Measurements from ENCODE around the gene ANKMY1. TPM values are rescaled to one million over a fixed set of nuclear protein-coding genes. Genes with fewer than 3 reads are reported as not detected.
A peak's percentile ranks its signal among the peaks of the same experiment; 100 is the strongest.

The ANKMY1 gene
- total and polyA plus RNA-seq, 5 donors from 2014 or later, result 3.8 to 37.2 (median 9.6) TPM

GRCh38 chr2:240507778-240508251, 50.0 kb downstream of the ANKMY1 start:
- H3K4me1 Mint-ChIP-seq, result no peaks in the 10 kb centered on the region
- no peak overlapping the region for H3K4me3 Mint-ChIP-seq
- Histone ChIP-seq H3K9me3 (ENCODE audit: control insufficient read depth in 2 of 2, low read length in 2 of 2) (no peaks in the 10 kb centered on the region), H3K4me1 (ENCODE audit: control insufficient read depth, insufficient read depth, low read length, poor library complexity, severe bottlenecking) (no peaks in the 10 kb centered on the region), H3K36me3 (ENCODE audit: control insufficient read depth, insufficient read depth, low read length) (no peaks in the 10 kb centered on the region), H3K4me3 (ENCODE audit: low read depth, low read length) (no peak overlapping the region), H3K27ac (ENCODE audit: insufficient read depth, low read length, poor library complexity, severe bottlenecking) (no peak overlapping the region), H3K27me3 (ENCODE audit: control insufficient read depth, insufficient read depth, low read length) (no peaks in the 10 kb centered on the region)
- no peak for ATAC-seq (ENCODE audit: low read depth in 2 of 2)
- H3K27ac Mint-ChIP-seq, result no peak overlapping the region
- H3K27me3 Mint-ChIP-seq, result no peaks in the 10 kb centered on the region
- H3K9me3 Mint-ChIP-seq, result no peaks in the 10 kb centered on the region
- no peak for DNase-seq
- peaks cover 17% of the 10 kb centered on the region for H3K36me3 Mint-ChIP-seq

DNA sequence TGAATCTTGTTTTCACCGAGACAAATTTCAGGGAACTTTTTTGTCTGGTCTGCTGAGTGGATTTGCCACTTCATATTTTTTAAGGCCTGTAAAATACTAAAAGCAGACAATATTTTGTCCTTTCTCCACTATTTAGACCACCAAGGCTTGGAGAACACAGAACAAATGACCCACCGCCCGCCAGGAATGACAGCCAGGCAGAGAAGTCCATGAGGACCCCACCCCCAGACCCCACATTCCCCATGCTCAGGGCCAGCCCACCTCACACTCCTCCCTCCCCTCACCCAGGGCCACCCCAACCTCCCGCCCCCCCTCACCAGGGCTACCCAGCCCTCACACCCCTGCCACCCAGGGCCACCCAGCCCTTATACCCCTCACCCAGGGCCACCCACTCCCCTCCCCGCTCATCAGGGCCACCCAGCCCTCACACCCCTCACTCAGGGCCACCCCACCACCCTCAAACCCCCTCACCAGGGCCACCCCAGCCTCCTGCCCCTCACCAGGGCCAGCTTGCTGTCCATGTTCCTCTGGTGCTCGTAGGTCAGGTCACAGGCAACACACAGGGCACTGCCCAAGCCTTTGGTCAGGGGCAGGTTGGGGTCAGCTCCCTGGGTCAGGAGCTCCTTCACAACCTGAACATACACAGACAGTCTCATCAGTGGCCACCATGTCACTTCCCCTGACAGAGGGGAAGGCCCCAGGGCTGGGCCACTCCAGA, 50.6 kb downstream of the ANKMY1 start:
- H3K27me3 Mint-ChIP-seq, result no peaks in the 10 kb centered on the region
- no peak for ATAC-seq (ENCODE audit: low read depth in 2 of 2)
- H3K36me3 ChIP-seq (ENCODE audit: control insufficient read depth, insufficient read depth, low read length), result no peaks in the 10 kb centered on the region
- no peak overlapping the region for H3K27ac ChIP-seq (ENCODE audit: insufficient read depth, low read length, poor library complexity, severe bottlenecking)
- H3K4me3 ChIP-seq (ENCODE audit: low read depth, low read length), result no peak overlapping the region
- DNase-seq, result no peak
- no peaks in the 10 kb centered on the region for H3K4me1 Mint-ChIP-seq
- no peaks in the 10 kb centered on the region for H3K9me3 ChIP-seq (ENCODE audit: control insufficient read depth in 2 of 2, low read length in 2 of 2)
- H3K4me1 ChIP-seq (ENCODE audit: control insufficient read depth, insufficient read depth, low read length, poor library complexity, severe bottlenecking), result no peaks in the 10 kb centered on the region
- H3K9me3 Mint-ChIP-seq, result no peaks in the 10 kb centered on the region
- no peak overlapping the region for H3K27ac Mint-ChIP-seq
- no peak overlapping the region for H3K4me3 Mint-ChIP-seq
- no peaks in the 10 kb centered on the region for H3K27me3 ChIP-seq (ENCODE audit: control insufficient read depth, insufficient read depth, low read length)
- peaks cover 17% of the 10 kb centered on the region for H3K36me3 Mint-ChIP-seq

- no peaks in the 10 kb centered on the region for H3K4me1 ChIP-seq (ENCODE audit: control insufficient read depth, insufficient read depth, low read length, poor library complexity, severe bottlenecking)
- H3K27ac ChIP-seq (ENCODE audit: insufficient read depth, low read length, poor library complexity, severe bottlenecking), result no peak overlapping the region
- no peaks in the 10 kb centered on the region for H3K36me3 ChIP-seq (ENCODE audit: control insufficient read depth, insufficient read depth, low read length)
- H3K9me3 ChIP-seq (ENCODE audit: control insufficient read depth in 2 of 2, low read length in 2 of 2), result no peaks in the 10 kb centered on the region
- H3K27me3 ChIP-seq (ENCODE audit: control insufficient read depth, insufficient read depth, low read length), result no peaks in the 10 kb centered on the region
- H3K27ac Mint-ChIP-seq, result peak overlapping the region in 2 of 3 donors; percentile 20 to 41
- H3K36me3 Mint-ChIP-seq, result peaks cover 17% of the 10 kb centered on the region
- DNase-seq (no peak), ATAC-seq (ENCODE audit: low read depth in 2 of 2) (no peak)
- no peaks in the 10 kb centered on the region for H3K9me3 Mint-ChIP-seq
- no peak overlapping the region for H3K4me3 Mint-ChIP-seq
- no peaks in the 10 kb centered on the region for H3K4me1 Mint-ChIP-seq
- H3K4me3 ChIP-seq (ENCODE audit: low read depth, low read length), result no peak overlapping the region
- H3K27me3 Mint-ChIP-seq, result no peaks in the 10 kb centered on the region
These were observed 51.3 kb downstream of the ANKMY1 start for GRCh38 chr2:240506406-240507059.

DNA sequence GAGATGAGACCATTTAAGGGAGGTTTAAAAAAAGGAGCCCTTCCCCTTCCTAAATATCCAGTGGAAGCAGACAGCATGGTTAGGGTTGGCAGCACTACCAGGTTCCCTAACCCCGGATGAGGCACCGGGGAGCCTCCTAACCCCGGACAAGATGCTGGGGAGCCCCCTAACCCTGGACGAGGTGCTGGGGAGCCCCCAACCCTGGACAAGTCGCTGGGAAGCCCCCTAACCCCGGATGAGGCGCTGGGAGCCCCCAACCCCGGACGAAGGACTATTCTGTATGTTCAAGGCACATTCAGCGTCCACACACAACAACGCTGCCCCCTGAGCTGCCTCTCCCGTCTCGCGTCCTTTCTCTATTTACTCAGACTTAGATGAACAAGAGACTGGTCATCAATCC, 51.9 kb downstream of the ANKMY1 start:
- Mint-ChIP-seq H3K36me3 (peaks cover 22% of the 10 kb centered on the region), H3K9me3 (no peaks in the 10 kb centered on the region)
- DNase-seq, result no peak

DNA sequence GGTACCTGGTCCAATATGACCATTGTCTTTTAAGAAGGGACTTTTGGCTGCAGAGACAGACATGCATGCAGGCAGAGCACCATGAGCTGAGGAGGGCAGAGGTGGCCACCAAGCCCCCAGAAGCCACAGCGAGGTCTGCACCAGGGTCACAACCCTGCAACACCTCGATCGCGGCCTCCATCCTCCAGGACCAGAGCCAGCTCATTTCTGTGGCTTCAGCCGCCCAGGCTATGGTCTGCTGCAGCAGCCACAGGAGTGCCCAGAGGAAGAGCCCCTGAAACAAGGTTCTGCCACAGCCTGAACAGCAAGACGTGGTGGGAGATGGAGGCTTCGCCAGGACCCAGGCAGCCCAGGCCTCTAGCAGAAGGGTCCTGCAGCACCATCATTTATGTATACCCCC, 53.9 kb downstream of the ANKMY1 start:
- Histone ChIP-seq H3K4me3 (ENCODE audit: low read depth, low read length) (no peak overlapping the region), H3K4me1 (ENCODE audit: control insufficient read depth, insufficient read depth, low read length, poor library complexity, severe bottlenecking) (no peaks in the 10 kb centered on the region), H3K27ac (ENCODE audit: insufficient read depth, low read length, poor library complexity, severe bottlenecking) (no peak overlapping the region), H3K9me3 (ENCODE audit: control insufficient read depth in 2 of 2, low read length in 2 of 2) (no peaks in the 10 kb centered on the region), H3K36me3 (ENCODE audit: control insufficient read depth, insufficient read depth, low read length) (peaks cover 9% of the 10 kb centered on the region), H3K27me3 (ENCODE audit: control insufficient read depth, insufficient read depth, low read length) (no peaks in the 10 kb centered on the region)
- H3K36me3 Mint-ChIP-seq, result peaks cover 16% of the 10 kb centered on the region
- DNase-seq (no peak), ATAC-seq (ENCODE audit: low read depth in 2 of 2) (no peak)
- H3K9me3 Mint-ChIP-seq, result peaks cover 0 to 2% (median 0%) of the 10 kb centered on the region in 7 donors
- no peak overlapping the region for H3K27ac Mint-ChIP-seq
- H3K4me3 Mint-ChIP-seq, result no peak overlapping the region
- H3K4me1 Mint-ChIP-seq, result no peaks in the 10 kb centered on the region
- H3K27me3 Mint-ChIP-seq, result no peaks in the 10 kb centered on the region

More for the DNA sequence above, 51.9 kb downstream of the ANKMY1 start:
- Mint-ChIP-seq H3K4me1 (no peaks in the 10 kb centered on the region), H3K27ac (peak overlapping the region in 2 of 3 donors; percentile 20 to 41), H3K4me3 (no peak overlapping the region), H3K27me3 (no peaks in the 10 kb centered on the region)
- Histone ChIP-seq H3K9me3 (ENCODE audit: control insufficient read depth in 2 of 2, low read length in 2 of 2) (no peaks in the 10 kb centered on the region), H3K4me1 (ENCODE audit: control insufficient read depth, insufficient read depth, low read length, poor library complexity, severe bottlenecking) (no peaks in the 10 kb centered on the region), H3K36me3 (ENCODE audit: control insufficient read depth, insufficient read depth, low read length) (no peaks in the 10 kb centered on the region), H3K27me3 (ENCODE audit: control insufficient read depth, insufficient read depth, low read length) (no peaks in the 10 kb centered on the region), H3K27ac (ENCODE audit: insufficient read depth, low read length, poor library complexity, severe bottlenecking) (no peak overlapping the region), H3K4me3 (ENCODE audit: low read depth, low read length) (no peak overlapping the region)
- no peak for ATAC-seq (ENCODE audit: low read depth in 2 of 2)

DNA sequence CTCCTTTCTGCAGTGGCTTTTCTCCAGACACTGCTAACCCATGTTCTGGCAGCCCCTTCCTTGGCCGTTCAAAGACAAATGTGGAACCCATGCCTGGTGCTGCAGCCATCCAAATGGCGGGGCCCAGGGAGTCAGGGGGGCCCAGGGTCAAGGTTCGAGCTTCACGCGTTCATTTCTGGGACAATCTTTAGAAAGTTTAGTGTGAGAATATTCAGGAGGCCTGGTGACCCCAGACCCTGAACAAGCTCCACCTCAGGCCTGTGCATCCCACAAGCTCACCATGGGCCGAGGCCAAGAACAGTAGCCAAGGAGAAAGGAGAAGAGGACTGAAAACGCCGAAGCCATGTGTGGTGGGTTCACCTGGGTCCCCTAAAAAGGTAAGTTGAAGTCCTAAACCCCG, 54.4 kb downstream of the ANKMY1 start:
- no peak overlapping the region for H3K4me3 ChIP-seq (ENCODE audit: low read depth, low read length)
- DNase-seq, result no peak
- Mint-ChIP-seq H3K36me3 (peaks cover 12% of the 10 kb centered on the region), H3K27ac (no peak overlapping the region), H3K9me3 (peaks cover 0 to 2% (median 0%) of the 10 kb centered on the region in 7 donors), H3K4me3 (no peak overlapping the region), H3K27me3 (no peaks in the 10 kb centered on the region), H3K4me1 (no peaks in the 10 kb centered on the region)
- H3K27me3 ChIP-seq (ENCODE audit: control insufficient read depth, insufficient read depth, low read length), result no peaks in the 10 kb centered on the region
- no peak for ATAC-seq (ENCODE audit: low read depth in 2 of 2)
- no peaks in the 10 kb centered on the region for H3K9me3 ChIP-seq (ENCODE audit: control insufficient read depth in 2 of 2, low read length in 2 of 2)
- H3K27ac ChIP-seq (ENCODE audit: insufficient read depth, low read length, poor library complexity, severe bottlenecking), result no peak overlapping the region
- H3K4me1 ChIP-seq (ENCODE audit: control insufficient read depth, insufficient read depth, low read length, poor library complexity, severe bottlenecking), result no peaks in the 10 kb centered on the region
- H3K36me3 ChIP-seq (ENCODE audit: control insufficient read depth, insufficient read depth, low read length), result peaks cover 12% of the 10 kb centered on the region

- Mint-ChIP-seq H3K27ac (no peak overlapping the region), H3K4me1 (no peaks in the 10 kb centered on the region), H3K9me3 (peaks cover 0 to 2% (median 0%) of the 10 kb centered on the region in 7 donors), H3K36me3 (peaks cover 16% of the 10 kb centered on the region), H3K27me3 (no peaks in the 10 kb centered on the region), H3K4me3 (no peak overlapping the region)
- H3K9me3 ChIP-seq (ENCODE audit: control insufficient read depth in 2 of 2, low read length in 2 of 2), result no peaks in the 10 kb centered on the region
- peaks cover 12% of the 10 kb centered on the region for H3K36me3 ChIP-seq (ENCODE audit: control insufficient read depth, insufficient read depth, low read length)
- H3K27ac ChIP-seq (ENCODE audit: insufficient read depth, low read length, poor library complexity, severe bottlenecking), result no peak overlapping the region
- no peak for DNase-seq
- ATAC-seq (ENCODE audit: low read depth in 2 of 2), result no peak
- no peaks in the 10 kb centered on the region for H3K27me3 ChIP-seq (ENCODE audit: control insufficient read depth, insufficient read depth, low read length)
- no peaks in the 10 kb centered on the region for H3K4me1 ChIP-seq (ENCODE audit: control insufficient read depth, insufficient read depth, low read length, poor library complexity, severe bottlenecking)
- no peak overlapping the region for H3K4me3 ChIP-seq (ENCODE audit: low read depth, low read length)
These were observed 55.2 kb downstream of the ANKMY1 start for GRCh38 chr2:240502430-240503121.

Data from CD4-positive, CD25-positive, alpha-beta regulatory T cell (primary cell).